RWPE1 (cell line): Measurements from ENCODE around the gene LRRFIP1.

Source experiments
- CTCF ChIA-PET: fragments of 350-600 bp; sonication (Branson Sonifier 250); formaldehyde crosslinking; extraction: SDS; loops from one replicate; lab custom pipeline; 2021; lab: Yijun Ruan, JAX
- POLR2A ChIA-PET: fragments of 400-600 bp; formaldehyde crosslinking; extraction: SDS; loops from one replicate; lab custom pipeline; 2020; ENCODE audit warnings: antibody characterized with exemption; ENCODE audit not compliant: low non-redundant PET; lab: Yijun Ruan, JAX
- DNase-seq: peaks from one replicate; pipeline ENCODE4 v3.0.0; 2012; ENCODE audit warnings: low spot score
- H3K27ac ChIP-seq: fragments of 450-650 bp; 2 replicates; pipeline ENCODE4 v1.5.1; 2017
- CTCF ChIP-seq: fragments of 450-650 bp; conservative IDR thresholded peaks from 2 replicates; pipeline ENCODE4 v1.5.1; 2017; ENCODE audit warnings: low read depth, mild to moderate bottlenecking

LRRFIP1 gene

GRCh38 chr2:237714690-237715458 is 87.5 kb downstream of the LRRFIP1 start:
- peak; percentile 62 for DNase-seq
- CTCF ChIA-PET = interaction anchor here (0.9 kb wide), 1 partner anchor 30 kb away, joined by 3 read pairs; no protein-coding TSS in a partner anchor
- peak overlapping the region; percentile 77 for H3K27ac ChIP-seq
- POLR2A ChIA-PET = no interaction called here
- TF ChIP-seq CTCF = no peak

GRCh38 chr2:237715459-237715947 is 88.1 kb downstream of the LRRFIP1 start:
- ChIA-PET POLR2A (no interaction called here), CTCF (interaction anchor here (0.9 kb wide), 1 partner anchor 29 kb away, joined by 3 read pairs; no protein-coding TSS in a partner anchor)
- peak overlapping the region; percentile 77 for H3K27ac ChIP-seq
- no peak for DNase-seq
- no peak for TF ChIP-seq CTCF

GRCh38 chr2:237716011-237716410 is 88.6 kb downstream of the LRRFIP1 start:
- ChIA-PET CTCF (interaction anchor here (0.9 kb wide), 1 partner anchor 29 kb away, joined by 3 read pairs; no protein-coding TSS in a partner anchor), POLR2A (no interaction called here)
- no peak overlapping the region for H3K27ac ChIP-seq
- no peak for DNase-seq
- no peak for TF ChIP-seq CTCF

GRCh38 chr2:237717366-237718276 is 90.2 kb downstream of the LRRFIP1 start:
- no peak for TF ChIP-seq CTCF
- DNase-seq = no peak
- POLR2A ChIA-PET = no interaction called here
- CTCF ChIA-PET = no interaction called here
- peak overlapping the region; percentile 67 for H3K27ac ChIP-seq

- no peak for DNase-seq
- H3K27ac ChIP-seq = peak overlapping the region; percentile 67
- POLR2A ChIA-PET = no interaction called here
- TF ChIP-seq CTCF = no peak
- CTCF ChIA-PET = interaction anchor here (1.1 kb wide), 1 partner anchor 45 kb away, joined by 3 read pairs; no protein-coding TSS in a partner anchor
Observed at GRCh38 chr2:237718277-237718634, 90.9 kb downstream of the LRRFIP1 start.

- CTCF ChIA-PET = interaction anchor here (0.5 kb wide), 1 partner anchor 208 kb away, joined by 4 read pairs; no protein-coding TSS in a partner anchor
- peak overlapping the region; percentile 31 for H3K27ac ChIP-seq
Observed at GRCh38 chr2:237720444-237720843, 93.1 kb downstream of the LRRFIP1 start.

More at GRCh38 chr2:237720444-237720843, 93.1 kb downstream of the LRRFIP1 start:
- DNase-seq = no peak
- TF ChIP-seq CTCF = no peak
- POLR2A ChIA-PET = no interaction called here
